Central memory CD8-positive, alpha-beta T cell (primary cell): Measurements from ENCODE around the gene FGGY.
"Not testable (repeated sequence)": the region's sequence is repeated elsewhere in the genome, so short reads cannot be mapped to it uniquely, and the experiment has no call there.

Experiments used
- ATAC-seq: fragments of 150-1000 bp; cut with Tn5 transposase; replicated peaks from 2 replicates; pipeline ENCODE4 v1.10.0; 2022; ENCODE audit warnings: mild to moderate bottlenecking, moderate FRiP score, moderate number of reproducible peaks; ENCODE audit not compliant: poor library complexity, severe bottlenecking; ENCODE audit errors: extremely low read depth
- DNase-seq, 2 donors: peaks; one replicate each; pipeline ENCODE4 v3.0.0; 2021; ENCODE audit warnings: low spot score in 2 of 2
- H3K27ac Mint-ChIP-seq: one replicate; pipeline ENCODE4 v1.8.0; 2022; ENCODE audit warnings: low read depth, mild to moderate bottlenecking, moderate library complexity, mixed read lengths
- H3K27me3 Mint-ChIP-seq: one replicate; pipeline ENCODE4 v1.8.0; 2022; ENCODE audit warnings: mixed read lengths
- H3K36me3 Mint-ChIP-seq: one replicate; pipeline ENCODE4 v1.8.0; 2022; ENCODE audit warnings: mild to moderate bottlenecking, moderate library complexity, mixed read lengths; ENCODE audit not compliant: insufficient read depth
- H3K4me1 Mint-ChIP-seq: one replicate; pipeline ENCODE4 v1.8.0; 2022; ENCODE audit warnings: mixed read lengths
- H3K4me3 Mint-ChIP-seq: one replicate; pipeline ENCODE4 v1.8.0; 2022; ENCODE audit warnings: mild to moderate bottlenecking, moderate library complexity, mixed read lengths
- H3K9me3 Mint-ChIP-seq: one replicate; pipeline ENCODE4 v1.8.0; 2022; ENCODE audit warnings: mixed read lengths

The FGGY gene

DNA sequence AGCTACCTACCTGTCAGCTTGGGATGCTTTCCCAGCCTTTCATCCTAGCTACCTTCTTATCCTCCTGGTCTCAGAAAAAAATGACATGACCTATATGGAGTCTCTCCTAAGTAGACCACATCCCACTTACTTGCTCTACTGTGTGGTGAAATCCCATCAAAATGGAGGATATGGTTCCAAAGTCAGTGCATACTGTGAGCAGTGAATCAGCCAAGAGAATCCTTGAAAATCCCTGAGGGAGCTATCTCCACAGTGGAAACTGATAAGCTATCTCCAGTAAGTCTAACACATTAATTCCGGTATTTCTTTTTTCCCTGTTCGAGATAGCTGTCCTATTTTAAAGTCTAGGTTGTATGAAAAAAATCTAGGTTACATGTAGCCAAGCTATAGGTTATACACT lies 189.7 kb downstream of the FGGY start:
- Mint-ChIP-seq H3K4me3 (no peak overlapping the region), H3K36me3 (no peaks in the 10 kb centered on the region), H3K4me1 (peaks cover 4% of the 10 kb centered on the region), H3K9me3 (no peaks in the 10 kb centered on the region), H3K27me3 (no peaks in the 10 kb centered on the region), H3K27ac (no peak overlapping the region)
- ATAC-seq (no peak), DNase-seq (no peak)

DNA sequence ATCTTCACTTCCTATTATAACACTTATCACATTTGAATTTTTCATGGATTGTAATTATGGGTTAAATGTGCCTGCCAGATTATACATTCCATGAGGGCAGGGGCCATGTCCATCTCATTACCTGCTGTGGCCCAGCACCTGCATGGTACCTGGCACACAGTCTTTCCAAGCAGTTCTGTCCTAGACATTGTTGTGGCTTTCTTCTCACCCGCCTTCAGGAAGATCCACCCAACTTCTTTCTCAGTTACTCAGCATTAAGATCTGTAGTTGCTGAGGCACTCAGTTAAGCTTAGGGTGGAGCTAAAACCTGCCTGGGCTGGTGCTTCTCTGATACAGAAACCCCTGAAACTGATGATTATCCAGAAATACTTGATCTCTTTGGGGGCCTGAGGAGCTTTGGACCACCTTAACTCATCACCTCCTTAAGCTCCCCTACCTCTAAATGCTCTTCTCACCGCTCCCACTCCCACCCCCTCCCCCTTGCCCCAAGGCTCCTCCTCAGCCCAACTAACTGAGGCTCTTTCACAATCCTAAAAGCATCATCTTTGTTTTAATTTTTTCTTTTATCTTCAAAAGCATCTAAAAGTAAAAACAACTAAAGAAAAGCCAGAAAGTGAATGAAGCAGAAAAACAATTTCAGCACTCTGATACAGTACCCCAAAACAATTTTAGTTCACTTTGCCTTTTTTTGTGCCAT lies 190.6 kb downstream of the FGGY start:
- no peak for ATAC-seq
- Mint-ChIP-seq H3K9me3 (no peaks in the 10 kb centered on the region), H3K4me3 (no peak overlapping the region), H3K27me3 (no peaks in the 10 kb centered on the region), H3K36me3 (no peaks in the 10 kb centered on the region), H3K27ac (no peak overlapping the region), H3K4me1 (peaks cover 4% of the 10 kb centered on the region)
- no peak for DNase-seq

DNA sequence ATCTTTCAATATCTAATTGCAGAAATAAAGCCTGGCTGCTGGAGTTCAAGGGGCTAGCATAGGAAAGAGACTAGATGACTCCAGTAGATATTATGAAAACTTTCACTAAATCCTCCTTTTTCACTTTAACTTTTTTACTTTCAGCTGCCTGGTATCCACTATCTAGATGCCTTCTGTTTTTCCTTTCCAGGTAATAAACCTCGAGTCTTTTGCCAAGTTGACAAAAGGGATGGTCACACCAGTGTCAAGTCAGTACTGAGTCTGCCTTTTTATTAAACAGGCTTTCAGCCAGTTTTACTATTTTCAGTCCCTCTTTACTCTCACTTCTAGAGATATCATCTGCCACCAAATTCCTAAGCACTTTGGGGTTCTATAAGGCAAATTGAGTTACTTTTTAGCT lies 195.6 kb downstream of the FGGY start:
- Mint-ChIP-seq H3K4me3 (no peak overlapping the region), H3K27ac (no peak overlapping the region), H3K36me3 (no peaks in the 10 kb centered on the region), H3K9me3 (no peaks in the 10 kb centered on the region), H3K4me1 (no peaks in the 10 kb centered on the region), H3K27me3 (no peaks in the 10 kb centered on the region)
- DNase-seq, result no peak
- ATAC-seq, result no peak

DNA sequence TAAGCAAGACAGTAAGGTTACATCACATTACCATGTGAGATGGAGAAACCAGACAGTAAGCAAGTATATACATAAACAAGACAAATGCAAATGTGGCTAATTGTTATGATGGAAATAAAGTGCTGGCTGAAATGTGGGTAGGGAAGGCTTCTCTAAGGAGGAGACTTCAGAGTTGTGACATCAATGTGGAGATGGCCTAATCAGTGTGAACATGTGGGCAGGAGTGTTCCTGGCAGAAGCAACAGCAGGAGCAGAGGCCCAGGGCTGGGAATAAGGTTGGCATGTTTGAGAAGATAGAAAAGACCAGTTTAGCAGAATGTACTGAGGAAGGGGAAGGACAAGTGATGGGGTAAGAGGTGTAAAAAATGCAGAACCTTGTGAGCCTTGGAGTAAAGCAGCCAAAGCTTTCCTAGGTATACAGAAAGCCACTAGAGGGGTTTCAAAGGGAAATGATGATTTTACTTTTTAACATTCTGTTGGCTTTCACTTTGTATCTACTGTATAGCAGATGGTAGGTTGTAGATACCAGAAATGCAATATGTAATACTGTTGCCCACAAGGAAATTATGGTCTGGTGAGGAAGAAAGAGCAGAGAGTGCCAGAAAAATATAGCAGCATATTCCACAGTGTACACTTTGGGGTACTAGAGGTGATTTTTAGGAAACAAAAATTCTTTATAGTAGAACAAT lies 197.4 kb downstream of the FGGY start:
- Mint-ChIP-seq H3K4me3 (no peak overlapping the region), H3K27ac (peak overlapping the region; percentile 5), H3K9me3 (no peaks in the 10 kb centered on the region), H3K27me3 (no peaks in the 10 kb centered on the region), H3K4me1 (no peaks in the 10 kb centered on the region), H3K36me3 (no peaks in the 10 kb centered on the region)
- DNase-seq, result no peak
- no peak for ATAC-seq

DNA sequence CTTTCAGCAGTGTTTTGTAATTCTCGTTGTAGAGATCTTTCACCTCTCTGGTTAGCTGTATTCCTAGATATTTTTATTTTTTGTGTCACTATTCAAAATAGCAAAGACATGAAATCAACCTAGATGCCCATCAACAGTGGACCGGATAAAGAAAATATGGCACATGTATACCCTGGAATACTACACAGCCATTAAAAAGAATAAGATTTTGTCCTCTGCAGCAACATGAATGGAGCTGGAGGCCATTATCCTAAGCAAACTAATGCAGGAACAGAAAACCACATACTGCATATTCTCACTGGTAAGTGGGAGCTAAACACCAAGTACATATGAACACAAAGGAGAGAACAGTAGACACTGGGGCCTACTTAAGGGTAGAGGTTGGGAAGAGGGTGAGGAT lies 199.3 kb downstream of the FGGY start:
- not testable (repeated sequence) for ATAC-seq, H3K9me3 Mint-ChIP-seq, H3K4me3 Mint-ChIP-seq, H3K27me3 Mint-ChIP-seq, DNase-seq, H3K4me1 Mint-ChIP-seq, H3K27ac Mint-ChIP-seq, H3K36me3 Mint-ChIP-seq

DNA sequence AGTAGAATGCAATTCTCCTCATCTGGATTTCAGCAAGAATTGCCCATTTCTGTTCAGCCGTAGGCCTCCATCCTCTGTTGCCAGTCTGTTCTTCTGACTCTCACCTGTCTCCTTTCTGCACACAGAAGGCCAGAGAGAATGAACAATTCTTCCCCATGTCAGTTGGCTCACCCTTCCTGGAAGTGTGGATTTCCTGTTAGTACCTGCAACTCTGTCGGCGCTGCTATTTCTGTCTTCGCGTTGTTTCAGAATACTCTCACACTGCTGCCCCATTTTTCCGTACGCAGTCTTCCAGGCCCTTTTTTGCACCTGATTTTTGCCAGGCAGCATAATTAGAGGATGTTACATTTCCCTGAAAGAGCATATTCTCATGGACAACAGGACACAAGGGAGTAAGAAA lies 200.7 kb downstream of the FGGY start:
- Mint-ChIP-seq H3K36me3 (no peaks in the 10 kb centered on the region), H3K27ac (no peak overlapping the region), H3K4me3 (no peak overlapping the region), H3K9me3 (no peaks in the 10 kb centered on the region), H3K27me3 (no peaks in the 10 kb centered on the region), H3K4me1 (no peaks in the 10 kb centered on the region)
- no peak for ATAC-seq
- no peak for DNase-seq

DNA sequence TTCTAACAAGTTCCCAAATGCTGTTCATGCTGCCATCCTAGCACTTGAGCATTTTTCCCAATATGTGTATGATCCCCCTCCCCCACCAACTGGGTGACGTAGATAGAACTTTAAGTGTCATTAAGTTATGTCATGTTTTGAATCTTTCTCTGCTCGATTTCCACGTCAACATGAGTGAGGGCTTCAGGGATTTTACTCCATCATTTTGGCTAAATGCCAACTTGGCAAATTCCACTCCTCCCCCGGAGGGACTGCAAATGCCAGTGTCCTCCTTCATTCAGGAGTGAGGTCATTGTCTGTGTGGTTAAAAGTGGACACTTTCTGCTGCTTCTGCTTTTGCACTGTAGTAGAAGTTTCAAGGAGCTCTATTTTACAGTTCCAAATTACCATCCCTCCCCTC lies 201.7 kb downstream of the FGGY start:
- Mint-ChIP-seq H3K27ac (no peak overlapping the region), H3K27me3 (no peaks in the 10 kb centered on the region), H3K4me3 (no peak overlapping the region), H3K9me3 (no peaks in the 10 kb centered on the region), H3K4me1 (no peaks in the 10 kb centered on the region), H3K36me3 (no peaks in the 10 kb centered on the region)
- ATAC-seq (no peak), DNase-seq (no peak)

DNA sequence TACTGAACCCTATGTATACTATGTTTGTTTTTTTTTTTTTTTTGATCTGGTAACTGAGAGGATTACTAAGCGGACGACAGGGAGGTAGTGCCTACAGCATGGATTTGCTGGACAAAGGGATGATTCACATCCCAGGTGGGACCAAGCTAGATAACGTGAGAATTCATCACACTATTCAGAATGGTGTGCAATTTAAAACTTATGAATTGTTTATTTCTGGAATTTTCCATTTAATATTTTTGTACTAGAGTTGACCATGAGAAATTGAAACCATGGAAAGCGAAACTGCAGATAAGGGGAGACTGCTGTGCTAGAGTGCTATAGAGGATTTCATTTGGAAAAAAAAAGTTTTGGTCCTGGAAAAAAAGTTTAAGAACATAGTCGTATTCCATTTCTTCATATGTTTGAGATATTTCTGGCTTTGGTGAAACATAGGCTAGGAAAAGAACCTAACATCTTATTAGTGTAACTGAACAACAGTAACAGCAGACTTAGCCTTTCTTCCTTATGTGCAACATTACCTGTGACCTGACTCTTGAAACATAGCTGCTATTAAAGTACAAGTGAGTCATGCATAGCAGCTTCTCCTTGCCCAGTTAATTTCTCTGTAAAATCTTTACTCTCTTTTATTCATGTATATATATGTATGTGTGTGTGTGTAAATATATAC lies 202.5 kb downstream of the FGGY start:
- no peak for ATAC-seq
- DNase-seq, result no peak
- H3K27ac Mint-ChIP-seq, result no peak overlapping the region
- no peaks in the 10 kb centered on the region for H3K27me3 Mint-ChIP-seq
- H3K4me3 Mint-ChIP-seq, result no peak overlapping the region
- no peaks in the 10 kb centered on the region for H3K9me3 Mint-ChIP-seq
- H3K36me3 Mint-ChIP-seq, result no peaks in the 10 kb centered on the region
- H3K4me1 Mint-ChIP-seq, result no peaks in the 10 kb centered on the region

DNA sequence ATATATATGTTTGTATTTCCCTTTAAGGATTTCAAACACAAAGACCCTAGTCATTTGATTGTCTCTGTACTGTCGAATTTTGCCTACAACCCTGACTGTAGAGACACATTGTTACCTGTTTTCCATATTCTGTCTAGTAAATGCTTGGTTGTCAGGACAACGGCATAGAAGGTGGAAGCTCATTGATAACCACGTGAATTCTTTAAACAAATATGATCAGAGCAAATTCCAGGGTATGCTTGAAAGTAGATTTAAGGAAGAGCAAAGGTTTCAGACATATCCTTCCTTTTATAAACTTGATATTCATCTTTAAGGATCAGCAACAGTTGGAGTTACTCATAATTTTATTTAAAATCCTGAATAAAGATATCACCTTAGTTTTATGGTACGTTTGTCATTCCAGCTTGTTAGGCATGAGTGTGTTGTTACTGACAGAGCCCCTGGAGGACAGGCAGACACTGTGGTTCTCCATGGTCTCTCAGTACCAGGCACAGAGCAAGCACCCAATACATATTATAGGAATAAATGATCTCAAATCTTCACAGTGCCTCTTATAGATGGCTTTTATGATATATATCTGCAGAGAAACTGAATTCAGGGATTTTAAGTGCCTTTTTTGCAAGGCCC lies 203.2 kb downstream of the FGGY start:
- DNase-seq, result no peak
- no peak overlapping the region for H3K4me3 Mint-ChIP-seq
- H3K27ac Mint-ChIP-seq, result no peak overlapping the region
- no peaks in the 10 kb centered on the region for H3K4me1 Mint-ChIP-seq
- no peak for ATAC-seq
- H3K36me3 Mint-ChIP-seq, result no peaks in the 10 kb centered on the region
- H3K27me3 Mint-ChIP-seq, result no peaks in the 10 kb centered on the region
- H3K9me3 Mint-ChIP-seq, result no peaks in the 10 kb centered on the region

DNA sequence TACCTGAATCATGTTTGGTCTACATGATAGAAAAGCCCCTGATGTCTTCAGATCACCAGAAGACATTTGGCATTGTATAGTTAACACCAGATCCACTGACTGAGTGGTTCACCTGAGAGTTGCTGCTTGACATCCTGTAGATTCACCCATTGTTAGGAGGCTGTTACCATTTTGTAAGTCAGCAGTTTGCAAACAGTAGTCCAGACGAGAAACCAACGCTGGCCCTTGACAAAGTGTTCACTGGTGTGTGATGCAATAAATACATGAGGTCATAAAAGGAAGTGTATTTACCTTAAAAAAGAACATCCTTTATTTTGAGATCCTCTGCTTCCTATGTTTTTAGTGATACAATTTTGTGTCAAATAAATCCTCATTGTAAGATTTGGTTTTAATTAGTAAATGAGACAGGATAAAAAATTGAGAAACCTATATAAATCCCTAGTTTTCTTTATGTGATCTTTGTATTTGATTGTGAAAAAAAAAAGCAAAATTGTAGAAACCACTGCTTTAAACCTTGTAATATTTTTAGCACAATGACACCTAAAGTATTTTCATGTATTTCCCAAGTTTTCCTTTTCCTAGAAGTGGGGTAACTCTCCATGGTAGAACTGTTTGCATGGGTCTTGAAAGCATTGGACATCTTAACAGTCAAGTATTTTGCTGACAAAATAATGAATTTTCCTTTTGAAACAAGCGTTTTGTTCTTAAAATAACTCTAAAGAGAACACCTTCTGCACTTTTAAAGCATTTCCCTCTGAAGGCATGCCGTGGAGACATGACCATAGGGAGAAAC lies 204.3 kb downstream of the FGGY start:
- Mint-ChIP-seq H3K4me1 (no peaks in the 10 kb centered on the region), H3K36me3 (no peaks in the 10 kb centered on the region), H3K9me3 (no peaks in the 10 kb centered on the region), H3K4me3 (no peak overlapping the region), H3K27ac (no peak overlapping the region), H3K27me3 (no peaks in the 10 kb centered on the region)
- ATAC-seq, result no peak
- no peak for DNase-seq

DNA sequence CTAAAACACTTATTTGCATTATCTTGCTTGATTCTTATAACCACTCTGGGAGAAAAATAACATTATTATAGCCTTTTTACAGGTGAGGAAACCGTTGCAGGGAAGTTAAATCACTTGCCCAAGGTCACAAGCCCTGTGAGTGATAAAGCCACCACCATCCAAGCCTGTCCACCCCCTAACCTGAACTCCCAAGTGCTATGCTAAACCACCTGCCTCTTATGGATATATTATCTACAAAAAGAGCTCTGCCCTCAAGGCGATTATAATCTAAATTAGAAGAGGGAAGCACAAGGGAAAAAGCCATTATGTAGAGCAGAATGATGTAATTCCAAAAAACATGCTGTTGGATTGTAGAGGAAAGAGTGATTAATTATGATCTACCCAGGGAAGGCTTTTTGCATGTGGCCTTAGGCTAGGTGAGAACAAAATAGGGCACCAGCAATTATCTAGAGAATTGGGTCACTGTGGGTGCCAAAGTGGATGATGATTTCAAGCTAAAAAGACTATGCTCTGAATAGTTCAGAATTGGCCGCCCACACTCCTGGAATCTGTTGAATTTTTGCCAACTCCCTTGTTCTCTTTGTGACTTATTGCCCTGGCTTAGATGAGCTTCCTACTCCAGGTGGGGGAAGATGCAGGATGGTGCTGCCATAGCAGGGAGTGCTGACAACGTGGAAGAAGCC lies 205.3 kb downstream of the FGGY start:
- H3K4me1 Mint-ChIP-seq, result no peaks in the 10 kb centered on the region
- H3K36me3 Mint-ChIP-seq, result no peaks in the 10 kb centered on the region
- no peak overlapping the region for H3K27ac Mint-ChIP-seq
- ATAC-seq, result no peak
- H3K27me3 Mint-ChIP-seq, result no peaks in the 10 kb centered on the region
- H3K9me3 Mint-ChIP-seq, result no peaks in the 10 kb centered on the region
- no peak for DNase-seq
- no peak overlapping the region for H3K4me3 Mint-ChIP-seq

DNA sequence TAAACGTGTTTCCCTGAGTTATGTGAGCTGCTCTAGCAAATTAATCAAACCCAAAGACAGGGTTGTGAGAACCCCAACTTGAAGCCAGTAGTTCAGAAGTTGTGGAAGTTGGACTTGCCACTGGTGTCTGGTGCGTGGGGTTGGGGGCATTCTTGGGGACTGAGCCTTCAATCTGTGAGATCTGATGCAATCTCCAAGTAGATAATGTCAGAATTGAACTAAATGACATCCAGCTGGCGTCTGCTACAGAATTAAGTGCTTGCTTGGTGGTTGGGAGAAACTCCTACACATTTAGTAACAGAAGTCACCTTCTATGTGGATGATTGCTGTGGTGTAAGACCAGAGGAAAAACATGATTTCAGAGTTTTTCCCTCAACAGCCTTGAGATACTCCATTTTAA lies 207.4 kb downstream of the FGGY start:
- no peaks in the 10 kb centered on the region for H3K27me3 Mint-ChIP-seq
- H3K27ac Mint-ChIP-seq, result no peak overlapping the region
- no peak for ATAC-seq
- no peaks in the 10 kb centered on the region for H3K9me3 Mint-ChIP-seq
- H3K36me3 Mint-ChIP-seq, result no peaks in the 10 kb centered on the region
- no peak for DNase-seq
- H3K4me3 Mint-ChIP-seq, result no peak overlapping the region
- H3K4me1 Mint-ChIP-seq, result no peaks in the 10 kb centered on the region
